ENCODE measurements around the gene VSIG2.

The VSIG2 gene

GRCh38 chr11:124791626-124792341, 39.7 kb upstream of the VSIG2 start:
- Histone ChIP-seq H4K20me1 (ENCODE audit: insufficient read depth, low read length) (peaks cover 23% of the 10 kb centered on the region), H3K4me3 (ENCODE audit: low read length) (no peak overlapping the region), H2AFZ (ENCODE audit: low read depth, low read length) (no peak overlapping the region), H3K4me1 (ENCODE audit: low read length) (peaks cover 4% of the 10 kb centered on the region), H3K79me2 (ENCODE audit: low read length) (peaks cover 79% of the 10 kb centered on the region), H3K4me2 (ENCODE audit: low read length) (no peak overlapping the region), H3K36me3 (replicated peaks; ENCODE audit: low read depth, low read length) (no peaks in the 10 kb centered on the region), H3K9me3 (ENCODE audit: insufficient read depth, low read length) (no peaks in the 10 kb centered on the region), H3K9ac (ENCODE audit: low read length) (no peak overlapping the region), H3K27ac (ENCODE audit: low read length) (no peak overlapping the region), H3K27me3 (ENCODE audit: low read depth, low read length) (no peaks in the 10 kb centered on the region)
- no peak for TF ChIP-seq CTCF (IDR thresholded peaks at IDR 0.05; ENCODE audit: low read depth, low read length)
- TF ChIP-seq EZH2phosphoT487 (IDR thresholded peaks at IDR 0.05; ENCODE audit: low read depth): no peak

GRCh38 chr11:124788521-124788920, 36.5 kb upstream of the VSIG2 start:
- H3K36me3 ChIP-seq (replicated peaks; ENCODE audit: low read depth, low read length): no peaks in the 10 kb centered on the region
- no peak for TF ChIP-seq EZH2phosphoT487 (IDR thresholded peaks at IDR 0.05; ENCODE audit: low read depth)
- TF ChIP-seq CTCF (IDR thresholded peaks at IDR 0.05; ENCODE audit: low read depth, low read length): no peak
- H3K4me3 ChIP-seq (ENCODE audit: low read length): no peak overlapping the region
- no peak overlapping the region for H2AFZ ChIP-seq (ENCODE audit: low read depth, low read length)
- no peaks in the 10 kb centered on the region for H3K4me1 ChIP-seq (ENCODE audit: low read length)
- H3K4me2 ChIP-seq (ENCODE audit: low read length): no peak overlapping the region
- H3K79me2 ChIP-seq (ENCODE audit: low read length): peaks cover 57% of the 10 kb centered on the region
- H3K27ac ChIP-seq (ENCODE audit: low read length): no peak overlapping the region
- no peaks in the 10 kb centered on the region for H3K9me3 ChIP-seq (ENCODE audit: insufficient read depth, low read length)
- H3K27me3 ChIP-seq (ENCODE audit: low read depth, low read length): no peaks in the 10 kb centered on the region
- no peak overlapping the region for H3K9ac ChIP-seq (ENCODE audit: low read length)
- peaks cover 22% of the 10 kb centered on the region for H4K20me1 ChIP-seq (ENCODE audit: insufficient read depth, low read length)

- Histone ChIP-seq H3K9ac (ENCODE audit: low read length) (no peak overlapping the region), H3K27me3 (ENCODE audit: low read depth, low read length) (no peaks in the 10 kb centered on the region), H3K27ac (ENCODE audit: low read length) (no peak overlapping the region), H3K4me2 (ENCODE audit: low read length) (no peak overlapping the region), H3K36me3 (replicated peaks; ENCODE audit: low read depth, low read length) (no peaks in the 10 kb centered on the region), H3K79me2 (ENCODE audit: low read length) (peaks cover 14% of the 10 kb centered on the region), H3K4me3 (ENCODE audit: low read length) (no peak overlapping the region), H2AFZ (ENCODE audit: low read depth, low read length) (no peak overlapping the region), H4K20me1 (ENCODE audit: insufficient read depth, low read length) (no peaks in the 10 kb centered on the region; the same call in 1 of the 2 replicates), H3K4me1 (ENCODE audit: low read length) (no peaks in the 10 kb centered on the region), H3K9me3 (ENCODE audit: insufficient read depth, low read length) (no peaks in the 10 kb centered on the region)
- TF ChIP-seq EZH2phosphoT487 (IDR thresholded peaks at IDR 0.05; ENCODE audit: low read depth): no peak
Observed at GRCh38 chr11:124784051-124784450, 32.0 kb upstream of the VSIG2 start.

GRCh38 chr11:124783002-124783401, 30.9 kb upstream of the VSIG2 start:
- no peak overlapping the region for H3K4me3 ChIP-seq (ENCODE audit: low read length)
- no peak overlapping the region for H2AFZ ChIP-seq (ENCODE audit: low read depth, low read length)
- H3K9me3 ChIP-seq (ENCODE audit: insufficient read depth, low read length): no peaks in the 10 kb centered on the region
- H3K27me3 ChIP-seq (ENCODE audit: low read depth, low read length): no peaks in the 10 kb centered on the region
- H3K27ac ChIP-seq (ENCODE audit: low read length): no peak overlapping the region
- no peak overlapping the region for H3K9ac ChIP-seq (ENCODE audit: low read length)
- no peaks in the 10 kb centered on the region; the same call in 1 of the 2 replicates for H4K20me1 ChIP-seq (ENCODE audit: insufficient read depth, low read length)
- H3K79me2 ChIP-seq (ENCODE audit: low read length): peaks cover 9% of the 10 kb centered on the region; the same call in 1 of the 2 replicates
- no peaks in the 10 kb centered on the region for H3K36me3 ChIP-seq (replicated peaks; ENCODE audit: low read depth, low read length)
- no peaks in the 10 kb centered on the region for H3K4me1 ChIP-seq (ENCODE audit: low read length)
- no peak overlapping the region for H3K4me2 ChIP-seq (ENCODE audit: low read length)
- TF ChIP-seq EZH2phosphoT487 (IDR thresholded peaks at IDR 0.05; ENCODE audit: low read depth) (no peak), CTCF (IDR thresholded peaks at IDR 0.05; ENCODE audit: low read depth, low read length) (no peak)
